HuH-7.5 (cell line): ENCODE data around the gene MRPL51.
A peak's percentile ranks its signal among the peaks of the same experiment; 100 is the strongest.
"Not testable (repeated sequence)": the region's sequence is repeated elsewhere in the genome, so short reads cannot be mapped to it uniquely, and the experiment has no call there.

Experiments used
- DNase-seq: peaks from one replicate; pipeline ENCODE4 v3.0.0; 2011; ENCODE audit warnings: low spot score

Gene MRPL51

DNA sequence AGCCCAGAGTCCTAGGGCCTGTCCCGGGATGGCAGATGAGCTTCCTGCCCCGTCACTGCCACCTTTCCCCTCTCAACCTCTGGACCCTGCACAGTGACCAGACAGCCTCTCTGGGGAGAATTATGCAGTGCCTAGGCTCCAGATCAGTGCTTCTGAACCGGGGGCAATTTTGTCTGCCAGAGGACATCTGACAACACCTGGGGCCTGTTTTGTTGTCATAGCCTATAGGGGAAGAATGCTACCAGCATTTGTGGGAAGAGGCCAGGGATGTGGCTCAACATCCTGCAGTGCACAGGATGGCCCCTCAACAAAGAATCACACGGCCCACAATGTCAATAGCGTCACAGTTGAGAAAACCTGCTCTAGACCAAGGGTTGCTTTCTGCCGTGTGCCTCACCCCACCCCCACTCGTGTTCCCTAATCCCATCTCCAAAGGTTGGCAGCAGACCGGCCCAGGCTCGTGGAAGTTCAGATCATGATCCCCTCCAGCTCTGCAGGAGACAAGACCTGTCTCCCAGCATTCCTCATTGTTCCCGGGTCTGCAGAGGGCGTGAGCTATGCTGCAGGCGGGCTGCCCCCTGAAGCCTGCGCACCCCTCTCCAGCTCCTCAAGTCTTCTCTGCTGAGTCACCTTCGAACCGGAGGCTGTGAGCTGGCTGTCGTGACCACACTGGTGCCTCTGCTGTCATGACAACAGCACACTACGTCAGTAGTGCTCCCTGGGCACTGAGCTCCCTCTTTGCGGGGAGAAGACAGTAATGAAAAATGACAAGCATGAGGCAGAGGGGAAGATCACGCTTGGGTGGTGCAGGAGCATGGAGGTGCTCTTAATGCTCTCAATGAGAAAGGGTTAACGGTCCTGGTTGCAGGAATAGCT, 39.2 kb upstream of the MRPL51 start:
- DNase-seq, result no peak

DNA sequence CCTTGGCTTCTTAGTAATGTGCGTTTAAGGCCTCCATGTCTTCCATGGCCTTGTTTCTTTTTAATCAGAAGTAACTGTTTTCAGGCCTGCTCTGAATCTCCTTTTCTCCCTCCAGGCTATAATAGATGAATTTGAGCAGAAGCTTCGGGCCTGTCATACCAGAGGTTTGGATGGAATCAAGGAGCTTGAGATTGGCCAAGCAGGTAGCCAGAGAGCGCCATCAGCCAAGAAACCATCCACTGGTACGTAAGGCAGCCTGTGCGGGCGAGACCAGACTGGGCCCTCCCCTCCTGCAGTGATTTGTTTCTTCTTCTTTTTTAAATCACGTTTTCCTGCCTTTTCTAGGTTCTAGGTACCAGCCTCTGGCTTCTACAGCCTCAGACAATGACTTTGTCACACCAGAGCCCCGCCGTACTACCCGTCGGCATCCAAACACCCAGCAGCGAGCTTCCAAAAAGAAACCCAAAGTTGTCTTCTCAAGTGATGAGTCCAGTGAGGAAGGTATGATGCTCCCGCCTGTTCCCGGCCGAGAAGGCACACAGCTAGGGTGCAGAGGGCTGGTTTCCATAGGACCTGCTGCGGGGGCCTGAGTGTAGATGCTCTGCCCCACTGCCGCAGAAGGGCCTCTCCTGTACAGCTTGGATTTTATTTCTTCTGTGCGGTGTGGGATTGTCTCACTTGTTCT, 37.7 kb upstream of the MRPL51 start:
- no peak for DNase-seq

DNA sequence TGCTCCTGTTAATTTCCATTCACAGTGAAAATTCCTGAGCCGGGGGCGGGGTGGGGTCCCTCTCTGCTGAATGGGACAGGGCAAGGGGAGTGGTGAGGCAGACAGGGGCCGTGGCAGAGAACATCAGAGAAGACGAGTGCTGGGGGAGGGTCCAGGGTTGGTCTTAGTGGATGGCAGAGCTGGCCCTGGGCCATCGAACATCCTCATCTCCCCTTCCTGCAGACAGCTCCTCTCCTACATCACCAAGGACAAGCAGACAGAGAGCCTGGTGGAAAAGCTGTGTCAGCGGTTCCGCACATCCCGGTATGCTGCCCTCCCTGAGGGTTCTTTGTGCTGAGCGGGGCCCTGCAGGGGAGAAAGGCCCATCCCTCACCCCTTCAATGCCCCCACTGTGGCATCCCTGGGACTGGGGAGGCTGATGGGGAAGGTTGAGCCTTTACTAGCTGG, 36.3 kb upstream of the MRPL51 start:
- no peak for DNase-seq

DNA sequence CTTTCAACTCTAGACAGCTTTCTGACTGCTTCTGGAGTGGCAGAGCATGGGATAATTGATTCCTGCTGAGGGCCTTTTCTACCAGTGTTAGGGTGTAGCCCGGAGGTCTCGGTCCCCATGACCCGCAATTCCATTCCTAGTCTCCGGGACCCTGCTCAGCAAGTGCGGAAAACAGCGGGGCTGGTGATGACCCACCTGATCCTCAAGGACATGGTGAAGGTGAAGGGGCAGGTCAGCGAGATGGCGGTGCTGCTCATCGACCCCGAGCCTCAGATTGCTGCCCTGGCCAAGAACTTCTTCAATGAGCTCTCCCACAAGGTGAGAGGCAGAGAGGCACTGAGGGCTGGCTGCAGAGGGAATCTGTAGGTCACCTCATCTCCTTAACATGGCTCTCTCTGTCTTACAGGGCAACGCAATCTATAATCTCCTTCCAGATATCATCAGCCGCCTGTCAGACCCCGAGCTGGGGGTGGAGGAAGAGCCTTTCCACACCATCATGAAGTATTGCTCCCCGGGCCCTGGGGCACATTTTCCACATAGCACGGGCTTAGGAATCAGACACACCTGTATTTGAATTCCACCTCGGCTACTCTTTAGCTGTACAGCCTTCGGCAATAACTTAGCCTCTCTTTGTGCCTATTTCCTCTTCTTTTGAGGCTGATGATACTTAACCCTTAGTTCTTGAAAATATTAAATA, 35.6 kb upstream of the MRPL51 start:
- no peak for DNase-seq

DNA sequence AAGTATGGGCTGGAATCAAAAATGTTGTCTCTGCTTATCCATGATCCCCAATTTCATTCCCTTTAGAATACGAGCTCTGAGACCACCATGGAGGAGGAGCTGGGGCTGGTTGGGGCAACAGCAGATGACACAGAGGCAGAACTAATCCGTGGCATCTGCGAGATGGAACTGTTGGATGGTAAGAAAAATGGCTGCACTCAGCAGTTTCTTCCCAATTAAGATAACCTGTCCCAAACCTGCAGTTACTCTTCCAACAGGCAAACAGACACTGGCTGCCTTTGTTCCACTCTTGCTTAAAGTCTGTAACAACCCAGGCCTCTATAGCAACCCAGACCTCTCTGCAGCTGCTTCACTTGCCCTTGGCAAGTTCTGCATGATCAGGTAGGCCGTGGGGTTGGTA, 34.6 kb upstream of the MRPL51 start:
- no peak for DNase-seq

DNA sequence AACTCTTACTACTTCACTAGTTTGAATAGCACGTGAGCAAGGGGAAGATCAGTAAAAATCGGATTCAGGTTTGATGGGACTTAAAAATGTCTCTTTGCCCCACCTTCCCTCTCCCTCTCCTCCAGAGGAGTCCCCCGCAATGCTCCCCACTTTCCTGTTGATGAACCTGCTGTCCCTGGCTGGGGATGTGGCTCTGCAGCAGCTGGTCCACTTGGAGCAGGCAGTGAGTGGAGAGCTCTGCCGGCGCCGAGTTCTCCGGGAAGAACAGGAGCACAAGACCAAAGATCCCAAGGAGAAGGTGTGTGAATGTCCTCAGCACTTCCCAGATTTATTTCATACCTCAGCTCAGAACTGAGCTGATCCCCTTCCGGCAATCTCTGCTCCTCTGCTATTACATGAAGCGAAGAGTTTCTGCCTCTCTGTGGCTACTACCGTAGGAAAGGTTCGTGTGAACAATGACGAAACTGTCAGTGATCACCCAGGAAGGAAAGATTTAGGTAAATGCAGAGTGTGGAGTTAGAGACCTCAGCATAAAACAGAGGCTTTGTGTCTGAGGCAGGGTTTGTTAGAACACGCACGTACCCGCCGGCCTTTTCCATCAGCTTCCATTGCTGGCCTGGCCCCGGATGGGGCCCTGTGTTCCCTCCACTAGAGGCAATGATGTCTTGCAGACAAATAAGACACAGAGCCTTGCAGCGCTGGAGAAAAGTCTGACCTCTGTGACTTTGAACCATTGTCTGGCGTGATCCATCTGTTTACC, 33.9 kb upstream of the MRPL51 start:
- DNase-seq, result no peak

DNA sequence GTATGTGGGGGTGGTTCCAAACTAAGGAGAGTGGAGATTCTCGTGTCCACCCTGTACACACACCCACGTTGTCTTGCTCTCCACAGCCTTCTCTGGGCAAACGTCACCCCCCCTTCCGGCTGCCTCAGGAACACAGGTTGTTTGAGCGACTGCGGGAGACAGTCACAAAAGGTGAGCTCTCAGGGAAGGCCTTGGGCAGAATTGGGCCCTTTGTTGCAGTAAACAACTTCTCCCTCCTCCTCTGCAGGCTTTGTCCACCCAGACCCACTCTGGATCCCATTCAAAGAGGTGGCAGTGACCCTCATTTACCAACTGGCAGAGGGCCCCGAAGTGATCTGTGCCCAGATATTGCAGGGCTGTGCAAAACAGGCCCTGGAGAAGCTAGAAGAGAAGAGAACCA, 33.1 kb upstream of the MRPL51 start:
- no peak for DNase-seq

DNA sequence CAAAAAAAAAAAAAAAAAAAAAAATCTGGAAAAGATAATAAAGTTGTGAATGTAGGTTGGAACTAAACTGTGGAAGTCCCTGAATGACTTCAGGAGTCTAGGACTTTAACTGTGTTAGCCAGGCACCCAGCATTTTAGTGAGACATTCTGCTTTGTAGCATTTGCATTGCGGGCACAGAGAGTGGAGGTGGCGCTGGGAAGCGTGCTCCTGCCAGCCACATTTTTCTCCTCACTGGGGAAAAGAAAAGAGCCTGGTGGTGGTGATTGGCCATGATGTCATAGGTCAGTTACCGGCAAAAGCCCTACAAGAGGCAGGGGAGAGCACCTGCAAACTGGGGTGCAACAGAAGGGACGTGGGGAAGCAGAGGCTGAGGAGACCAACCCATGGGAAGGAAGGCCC, 31.6 kb upstream of the MRPL51 start:
- DNase-seq, result no peak

DNA sequence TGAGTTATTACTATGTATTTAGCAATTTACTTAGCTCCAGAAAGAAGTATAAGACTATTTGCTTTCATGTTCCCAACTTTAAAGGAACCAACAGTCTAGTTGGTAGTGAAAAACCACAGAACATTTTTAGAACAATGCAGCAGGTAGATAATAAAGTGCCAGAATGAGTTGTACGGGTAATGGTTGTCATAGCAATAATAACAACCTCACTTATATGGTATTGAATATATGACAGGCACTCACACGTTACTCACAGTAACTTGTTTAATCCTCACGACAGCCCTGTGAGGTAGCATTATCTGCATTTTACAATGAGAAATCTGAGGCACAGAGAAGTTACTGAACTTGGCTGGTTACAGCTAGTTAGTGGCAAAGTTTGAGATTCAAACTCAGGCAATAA, 30.6 kb upstream of the MRPL51 start:
- DNase-seq, result no peak

DNA sequence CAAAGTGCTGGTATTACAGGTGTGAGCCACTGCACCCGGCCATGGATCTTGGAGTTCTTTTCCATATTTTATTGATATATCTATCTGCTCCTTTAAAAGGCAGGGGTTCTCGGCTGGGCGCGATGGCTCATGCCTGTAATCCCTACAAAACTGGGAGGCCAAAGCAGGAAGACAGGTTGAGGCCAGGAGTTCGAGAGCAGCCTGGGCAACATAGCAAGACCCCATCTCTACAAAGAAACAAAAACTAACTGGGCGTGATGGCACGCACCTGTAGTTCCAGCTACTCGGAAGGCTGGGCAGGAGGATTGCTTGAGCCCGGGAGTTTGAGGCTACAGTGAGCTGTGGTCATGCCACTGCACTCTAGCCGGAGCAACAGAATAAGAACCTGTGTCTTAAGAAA, 29.1 kb upstream of the MRPL51 start:
- DNase-seq, result no peak

DNA sequence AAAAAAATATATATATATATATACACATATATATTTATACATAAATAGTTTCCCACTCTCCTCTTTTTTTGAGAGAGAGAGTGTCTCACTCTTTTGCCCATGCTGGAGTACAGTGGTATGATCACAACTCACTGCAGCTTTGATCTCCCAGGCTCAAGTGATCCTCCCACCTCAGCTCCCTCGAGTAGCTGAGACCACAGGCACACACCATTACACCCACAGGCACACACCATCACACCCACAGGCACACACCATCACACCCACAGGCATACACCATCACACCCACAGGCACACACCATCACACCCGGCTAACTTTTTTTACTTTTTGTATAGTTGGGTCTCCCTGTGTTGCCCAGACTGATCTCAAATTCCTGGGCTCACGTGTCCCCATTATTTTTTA, 27.1 kb upstream of the MRPL51 start:
- no peak for DNase-seq

DNA sequence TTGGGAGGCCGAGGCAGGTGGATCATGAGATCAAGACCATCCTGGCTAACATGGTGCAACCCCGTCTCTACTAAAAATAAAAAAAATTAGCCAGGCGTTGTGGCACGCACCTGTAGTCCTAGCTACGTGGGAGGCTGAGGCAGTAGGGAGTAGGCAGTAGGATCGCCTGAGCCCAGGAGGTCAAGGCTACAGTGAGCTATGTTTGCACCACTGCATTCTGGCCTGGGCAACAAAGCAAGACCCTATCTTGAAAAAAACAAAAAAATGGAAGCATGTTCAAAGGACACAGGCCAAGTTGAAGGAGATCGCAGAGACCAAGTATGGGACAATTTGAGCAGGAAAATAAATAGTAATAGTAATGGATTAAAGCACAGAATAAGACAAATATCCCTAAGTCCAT, 15.0 kb upstream of the MRPL51 start:
- no peak for DNase-seq

DNA sequence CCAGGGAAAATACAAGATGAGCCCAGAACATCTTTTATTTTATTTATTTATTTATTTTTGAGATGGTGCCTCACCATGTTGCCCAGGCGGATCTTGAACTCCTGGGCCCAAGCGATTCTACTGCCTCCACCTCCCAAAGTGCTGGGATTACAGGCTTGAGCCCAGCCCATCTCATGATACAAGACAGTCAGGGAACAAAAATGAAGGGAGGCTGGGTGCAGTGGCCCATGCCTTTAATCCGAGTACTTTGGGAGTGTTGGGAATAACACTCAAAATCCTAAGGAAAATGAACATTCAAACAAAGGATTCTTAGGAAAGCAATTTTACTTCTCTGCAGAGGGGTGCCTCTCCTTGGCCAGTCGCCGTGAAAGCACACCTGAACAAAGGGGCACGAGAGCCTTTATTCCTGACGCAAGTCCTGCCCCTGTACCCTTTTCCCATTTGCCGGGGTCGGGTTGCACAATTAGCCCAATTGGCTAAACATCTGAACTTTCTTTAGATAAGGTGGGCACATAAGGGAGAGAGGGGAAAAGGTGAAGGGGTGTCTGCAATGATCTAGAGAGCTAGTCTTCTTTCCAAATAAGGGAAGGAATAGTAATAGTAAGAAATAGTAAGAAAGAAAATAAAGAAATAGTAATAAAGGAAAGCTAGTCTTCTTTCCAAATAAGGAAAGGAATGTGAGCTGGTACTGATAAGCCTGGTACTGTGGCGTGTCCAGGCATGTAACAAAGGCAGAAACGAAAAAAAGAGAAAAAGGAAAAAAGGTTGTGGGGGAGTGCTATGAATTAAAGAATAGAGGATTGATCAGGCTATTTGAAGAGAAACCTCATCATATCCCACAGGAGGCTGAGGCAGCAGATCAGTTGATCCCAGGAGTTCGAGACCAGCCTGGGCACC, 14.3 kb upstream of the MRPL51 start:
- DNase-seq, result no peak

DNA sequence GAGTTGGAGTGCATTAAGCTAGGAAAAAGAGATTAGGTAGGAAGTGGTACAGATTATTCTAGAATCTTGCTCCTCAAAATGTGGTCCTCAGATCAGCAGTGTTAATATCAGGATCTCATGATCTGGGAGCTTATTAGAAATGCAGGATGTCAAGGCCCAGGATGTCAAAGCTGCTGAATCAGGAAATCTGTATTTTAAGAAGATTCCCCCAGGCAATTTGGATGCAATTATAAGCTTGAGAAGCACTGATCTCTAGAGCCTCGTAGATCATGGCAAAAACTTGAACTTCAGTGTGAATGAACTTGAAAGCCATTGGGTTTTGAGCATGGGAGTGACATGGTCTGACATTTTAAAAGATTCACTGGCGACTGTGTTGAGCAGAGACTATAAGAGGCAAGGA, 7.4 kb upstream of the MRPL51 start:
- DNase-seq, result no peak

DNA sequence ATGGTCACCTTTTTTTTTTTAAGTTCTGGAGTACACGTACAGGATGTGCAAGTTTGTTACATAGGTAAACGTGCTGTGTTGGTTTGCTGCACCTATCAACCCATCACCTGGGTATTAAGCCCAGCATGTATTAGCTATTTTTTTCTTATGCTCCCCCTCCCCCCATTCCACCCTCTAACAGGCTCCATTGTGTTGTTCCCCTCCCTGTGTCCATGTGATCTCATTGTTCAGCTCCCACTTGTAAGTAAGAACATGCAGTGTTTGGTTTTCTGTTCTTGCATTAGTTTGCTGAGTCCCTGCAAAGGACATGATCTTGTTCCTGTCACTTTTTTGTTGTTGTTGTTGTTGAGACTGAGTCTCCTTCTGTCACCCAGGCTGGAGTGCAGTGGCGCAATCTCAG, 4.2 kb upstream of the MRPL51 start:
- DNase-seq, result not testable (repeated sequence)

DNA sequence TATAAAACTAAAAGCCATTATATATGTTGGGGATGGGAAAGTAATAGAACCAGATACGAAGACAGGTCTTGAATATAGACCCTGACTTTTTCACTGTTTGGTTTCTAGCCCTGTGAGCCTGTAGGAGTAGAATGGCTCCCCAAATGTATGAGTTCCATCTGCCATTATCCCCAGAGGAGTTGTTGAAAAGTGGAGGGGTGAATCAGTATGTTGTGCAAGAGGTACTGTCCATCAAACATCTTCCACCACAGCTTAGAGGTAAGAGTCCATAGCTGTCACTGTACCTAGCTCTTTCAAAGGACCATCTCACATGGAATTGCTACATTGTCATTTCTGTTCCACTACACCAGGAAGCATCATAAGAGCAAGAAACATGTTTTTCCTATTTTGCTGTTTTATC, 1.9 kb upstream of the MRPL51 start:
- DNase-seq, result no peak

DNA sequence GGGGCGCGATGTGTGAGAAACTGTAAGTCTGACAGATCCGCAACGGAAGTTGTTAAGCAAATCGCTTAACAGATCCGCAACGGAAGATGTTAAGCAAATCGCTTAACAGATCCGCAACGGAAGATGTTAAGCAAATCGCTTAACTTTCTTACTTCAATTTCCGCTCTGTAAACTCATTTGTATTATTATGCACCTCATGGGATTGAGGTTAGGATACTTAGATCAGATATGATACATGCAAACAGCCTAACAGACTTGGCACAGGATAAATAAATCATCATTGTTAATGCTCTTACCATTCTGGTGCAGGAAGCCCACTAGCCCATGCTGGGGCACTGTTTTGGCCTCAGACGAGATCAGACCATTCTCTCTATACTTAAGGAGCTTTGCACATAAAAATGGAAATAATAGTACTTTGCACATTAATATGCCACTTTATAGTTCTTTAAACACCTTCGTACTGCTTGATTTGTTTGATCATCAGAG, 1.2 kb upstream of the MRPL51 start:
- DNase-seq, result no peak

DNA sequence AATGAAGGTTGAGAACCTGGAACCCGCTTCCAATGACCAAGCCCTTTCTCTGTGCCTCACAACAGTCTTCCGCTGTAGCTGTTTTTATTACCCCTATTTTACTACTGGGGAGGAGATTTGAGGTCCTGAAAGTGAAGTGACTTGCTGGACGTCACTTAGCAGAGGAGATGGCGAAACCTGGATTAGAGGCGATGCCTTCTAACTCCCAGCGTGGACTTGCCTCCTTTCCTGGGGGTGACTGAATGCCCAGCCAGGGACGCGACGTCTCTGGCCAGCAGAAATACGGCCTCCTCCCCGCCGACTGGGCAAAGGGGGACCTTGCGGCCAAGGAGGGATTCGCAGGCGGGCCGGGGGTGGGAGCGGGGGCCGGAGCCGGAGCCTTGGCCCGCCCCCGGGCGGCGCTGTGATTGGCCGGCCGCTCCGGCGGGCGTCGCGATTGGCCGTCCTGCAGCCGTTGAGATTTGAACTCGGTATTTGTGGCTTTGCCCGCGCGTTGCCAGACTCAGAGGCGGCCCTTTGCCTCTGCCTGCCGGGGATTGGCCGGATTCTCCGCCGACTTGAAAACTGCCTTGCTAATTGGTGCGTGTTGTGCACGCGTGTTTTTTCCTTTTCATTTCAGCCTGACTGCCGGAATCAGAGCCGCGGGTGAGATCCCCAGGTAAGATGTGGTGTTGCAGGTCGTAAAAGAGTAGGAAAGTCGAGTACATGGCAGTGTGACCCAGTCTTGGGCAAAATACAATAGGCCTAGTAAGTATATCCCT, 615 bp upstream of the MRPL51 start, which contains the start of gene NCAPD2:
Gene NCAPD2, plus strand, starts transcription at position 606 of the 761 bp plus-strand sequence. CDS start 997 bp downstream, outside the sequence.
- DNase-seq, result peak; percentile 90

DNA sequence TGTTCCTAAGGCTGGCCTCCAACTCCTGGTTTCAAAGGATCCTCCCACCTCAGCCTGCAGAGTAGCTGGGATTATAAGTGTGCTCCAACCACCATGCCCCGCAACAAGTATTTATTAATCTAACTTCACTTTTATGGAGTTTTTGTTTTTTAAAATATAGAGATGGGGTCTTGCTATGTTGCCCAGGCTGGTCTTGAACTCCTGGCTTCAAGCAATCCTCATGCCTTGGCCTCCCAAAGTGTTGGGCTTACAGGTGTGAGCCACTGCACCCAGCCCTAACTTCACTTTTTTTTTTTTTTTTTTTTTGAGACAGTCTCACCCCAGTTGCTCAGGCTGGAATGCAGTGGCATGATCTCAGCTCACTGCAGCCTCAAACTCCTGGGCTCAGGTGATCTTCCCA, 2.4 kb downstream of the MRPL51 start:
- not testable (repeated sequence) for DNase-seq

DNA sequence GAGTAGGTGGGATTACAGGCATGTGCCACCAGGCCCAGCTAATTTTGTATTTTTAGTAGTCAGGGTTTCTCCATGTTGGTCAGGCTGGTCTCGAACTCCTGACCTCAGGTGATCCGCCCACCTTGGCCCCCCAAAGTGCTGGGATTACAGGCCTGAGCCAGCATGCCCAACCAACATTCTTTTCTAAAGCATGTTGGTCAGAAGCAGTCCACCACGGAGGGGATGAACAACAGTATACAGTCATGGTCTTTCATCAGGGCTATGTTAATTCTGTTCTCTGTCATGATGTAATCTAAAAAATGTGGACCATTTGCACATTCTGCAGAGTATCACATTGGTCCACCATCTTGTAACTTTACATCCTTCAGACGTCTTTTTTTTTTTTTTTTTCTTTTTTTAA, 3.6 kb downstream of the MRPL51 start:
- DNase-seq, result no peak
